ENCODE measurements around the gene OLFML1. TPM values are rescaled to one million over a fixed set of nuclear protein-coding genes. Genes with fewer than 3 reads are reported as not detected.

OLFML1 gene
- total and polyA plus RNA-seq, 7 donors, result 0.81 to 7.2 (median 1.2) TPM

- ATAC-seq (no peak), DNase-seq (no peak)
- H3K4me1 ChIP-seq, result peaks cover 30% of the 10 kb centered on the region
- H3K27me3 ChIP-seq (ENCODE audit: insufficient read depth in 3 of 3, low read length in 2 of 3), result no peaks in the 10 kb centered on the region
- 71 to 88% (median 82%) methylated on average over 6 of the region's 6 CpGs for WGBS, 3 donors
- H3K4me3 ChIP-seq, result no peak overlapping the region
- TF ChIP-seq CTCF (IDR thresholded peaks at IDR 0.05), result no peak
- no peaks in the 10 kb centered on the region for H3K9me3 ChIP-seq
- no peaks in the 10 kb centered on the region for H3K36me3 ChIP-seq (ENCODE audit: insufficient read depth in 1 of 2, low read depth in 1 of 2)
- H3K27ac ChIP-seq, result no peak overlapping the region
- intact Hi-C loops (cut with DNase I), result no loop called here
Measured at GRCh38 chr11:7537265-7537664, 52.0 kb downstream of the OLFML1 start.

- no peaks in the 10 kb centered on the region for H3K36me3 ChIP-seq (ENCODE audit: insufficient read depth in 1 of 2, low read depth in 1 of 2)
- intact Hi-C loops (cut with DNase I), result no loop called here
- no peaks in the 10 kb centered on the region for H3K27me3 ChIP-seq (ENCODE audit: insufficient read depth in 3 of 3, low read length in 2 of 3)
- 34 to 55% (median 41%) methylated on average over 8 of the region's 8 CpGs for WGBS, 3 donors
- no peak overlapping the region for H3K4me3 ChIP-seq
- H3K4me1 ChIP-seq, result peaks cover 37% of the 10 kb centered on the region
- ATAC-seq (peak; percentile 38 to 74 (median 42)), DNase-seq (peak; percentile 63 to 73)
- no peak overlapping the region for H3K27ac ChIP-seq
- H3K9me3 ChIP-seq, result no peaks in the 10 kb centered on the region
- no peak for TF ChIP-seq CTCF (IDR thresholded peaks at IDR 0.05)
Measured at GRCh38 chr11:7538031-7538430, 52.7 kb downstream of the OLFML1 start.

GRCh38 chr11:7538466-7539454 is 53.5 kb downstream of the OLFML1 start:
- Histone ChIP-seq H3K4me1 (peaks cover 40% of the 10 kb centered on the region), H3K9me3 (no peaks in the 10 kb centered on the region), H3K27ac (no peak overlapping the region), H3K4me3 (no peak overlapping the region), H3K36me3 (ENCODE audit: insufficient read depth in 1 of 2, low read depth in 1 of 2) (no peaks in the 10 kb centered on the region), H3K27me3 (ENCODE audit: insufficient read depth in 3 of 3, low read length in 2 of 3) (no peaks in the 10 kb centered on the region)
- no peak for TF ChIP-seq CTCF (IDR thresholded peaks at IDR 0.05)
- ATAC-seq (peak in 1 of 4 donors; percentile 4), DNase-seq (no peak)
- intact Hi-C loops (cut with DNase I), result no loop called here
- 82 to 85% (median 85%) methylated on average over 12 of the region's 12 CpGs for WGBS, 3 donors

- peaks cover 44% of the 10 kb centered on the region for H3K4me1 ChIP-seq
- WGBS, 3 donors, result 89 to 92% (median 91%) methylated on average over 8 of the region's 8 CpGs
- ATAC-seq, result no peak
- H3K27ac ChIP-seq, result no peak overlapping the region
- no peaks in the 10 kb centered on the region for H3K9me3 ChIP-seq
- no peaks in the 10 kb centered on the region for H3K27me3 ChIP-seq (ENCODE audit: insufficient read depth in 3 of 3, low read length in 2 of 3)
- no peak overlapping the region for H3K4me3 ChIP-seq
- intact Hi-C loops (cut with DNase I), result loop anchor here in 1 of 2 donors (2.0 kb wide), 1 partner anchor 22 kb away; no protein-coding TSS in a partner anchor
- TF ChIP-seq CTCF (IDR thresholded peaks at IDR 0.05), result no peak
- no peak for DNase-seq
- H3K36me3 ChIP-seq (ENCODE audit: insufficient read depth in 1 of 2, low read depth in 1 of 2), result no peaks in the 10 kb centered on the region
Measured at GRCh38 chr11:7540830-7541555, 55.7 kb downstream of the OLFML1 start.

Data from psoas muscle (tissue), 8 donors.